Endodermal cell (in vitro differentiated cells): ENCODE data around the gene BAIAP2. TPM values are rescaled to one million over a fixed set of nuclear protein-coding genes. Genes with fewer than 3 reads are reported as not detected.

Source experiments
- DNase-seq: peaks from one replicate; pipeline ENCODE4 v3.0.0-alpha.2; 2017
- H3K27ac ChIP-seq: 2 replicates; pipeline ENCODE4 v1.5.1; 2013; ENCODE audit warnings: mild to moderate bottlenecking, low read depth, low read length, moderate library complexity
- H3K27me3 ChIP-seq: 2 replicates; pipeline ENCODE4 v1.6.1; 2013; ENCODE audit warnings: mild to moderate bottlenecking, low read length, moderate library complexity; ENCODE audit not compliant: insufficient read depth, control insufficient read depth, poor library complexity, severe bottlenecking
- H3K36me3 ChIP-seq: 2 replicates; pipeline ENCODE4 v1.7.0; 2013; ENCODE audit warnings: mild to moderate bottlenecking, low read length, moderate library complexity; ENCODE audit not compliant: control insufficient read depth, insufficient read depth
- H3K4me1 ChIP-seq: one replicate; pipeline ENCODE4 v1.7.0; 2013; ENCODE audit warnings: low read length; ENCODE audit not compliant: control insufficient read depth, insufficient read depth
- H3K4me3 ChIP-seq: 2 replicates; pipeline ENCODE4 v1.5.1; 2013; ENCODE audit warnings: mild to moderate bottlenecking, low read length, moderate library complexity
- H3K9ac ChIP-seq: 2 replicates; pipeline ENCODE4 v1.6.1; 2013; ENCODE audit warnings: mild to moderate bottlenecking, low read length, moderate library complexity; ENCODE audit not compliant: poor library complexity, severe bottlenecking; ENCODE audit errors: extremely low read depth
- H3K9me3 ChIP-seq: 2 replicates; pipeline ENCODE4 v1.6.1; 2013; ENCODE audit warnings: mild to moderate bottlenecking, low read length, moderate library complexity; ENCODE audit not compliant: control insufficient read depth
- H3K27ac Mint-ChIP-seq: 2 replicates; pipeline ENCODE4 v1.8.0; 2020; ENCODE audit warnings: mixed read lengths
- H3K27me3 Mint-ChIP-seq: 2 replicates; pipeline ENCODE4 v1.8.0; 2021; ENCODE audit warnings: mild to moderate bottlenecking, mixed read lengths; ENCODE audit not compliant: insufficient read depth
- H3K36me3 Mint-ChIP-seq: 2 replicates; pipeline ENCODE4 v1.8.0; 2020; ENCODE audit warnings: low read depth, mixed read lengths
- H3K4me1 Mint-ChIP-seq: 2 replicates; pipeline ENCODE4 v1.8.0; 2020; ENCODE audit warnings: mixed read lengths
- H3K4me3 Mint-ChIP-seq: 2 replicates; pipeline ENCODE4 v1.8.0; 2020; ENCODE audit warnings: mild to moderate bottlenecking, moderate library complexity, mixed read lengths
- H3K9me3 Mint-ChIP-seq: 2 replicates; pipeline ENCODE4 v1.8.0; 2020; ENCODE audit warnings: mild to moderate bottlenecking, mixed read lengths
- CTCF ChIP-seq: fragments of 200-600 bp; sonication (generic); conservative IDR thresholded peaks from 2 replicates; pipeline ENCODE4 v1.5.0; 2021; ENCODE audit warnings: antibody characterized with exemption, mild to moderate bottlenecking
- WGBS, 2 experiments: methylation state at CpG; one replicate each; pipeline versions ENCODE4 v1.1.5 to v1.1.7; 2013; ENCODE audit warnings: missing lambda C conversion rate in 2 of 2, mixed read lengths in 1 of 2; ENCODE audit not compliant: insufficient coverage in 1 of 2, insufficient read length in 1 of 2; 5-methylcytosine and 5-hydroxymethylcytosine counted together
- total RNA-seq, 2 donors: library from RNA; stranded (reverse); fragmentation: NEBNext Ultra II Directional in 1 of 2; extraction: Animal tissue kit (Norgen Biotek cat#: 25700) in 1 of 2; gene quantifications; 2 replicates in 1 of 2; 3 replicates in 1 of 2; pipeline ENCODE4 v1.2.1, GENCODE V29; 2021

BAIAP2 gene
- total RNA-seq, 2 donors from 2014 or later, result 24.9 to 32.7 TPM

GRCh38 chr17:81147701-81148100, 112.8 kb downstream of the BAIAP2 start:
- H3K27me3 Mint-ChIP-seq, result no peaks in the 10 kb centered on the region
- H3K4me1 ChIP-seq, result no peaks in the 10 kb centered on the region
- 91% methylated on average over 6 to 10 of the region's 10 CpGs for WGBS, 2 experiments
- no peaks in the 10 kb centered on the region for H3K36me3 ChIP-seq
- DNase-seq, result no peak
- no peaks in the 10 kb centered on the region for H3K9me3 ChIP-seq
- no peak overlapping the region for H3K27ac Mint-ChIP-seq
- no peak overlapping the region for H3K4me3 Mint-ChIP-seq
- H3K4me1 Mint-ChIP-seq, result no peaks in the 10 kb centered on the region
- H3K36me3 Mint-ChIP-seq, result no peaks in the 10 kb centered on the region
- H3K9ac ChIP-seq, result no peak overlapping the region
- H3K9me3 Mint-ChIP-seq, result no peaks in the 10 kb centered on the region
- no peak overlapping the region for H3K4me3 ChIP-seq
- TF ChIP-seq CTCF, result no peak
- H3K27me3 ChIP-seq, result no peaks in the 10 kb centered on the region
- no peak overlapping the region for H3K27ac ChIP-seq

- no peaks in the 10 kb centered on the region for H3K27me3 Mint-ChIP-seq
- no peak overlapping the region for H3K4me3 ChIP-seq
- H3K36me3 Mint-ChIP-seq, result no peaks in the 10 kb centered on the region
- H3K4me1 Mint-ChIP-seq, result no peaks in the 10 kb centered on the region
- no peaks in the 10 kb centered on the region for H3K4me1 ChIP-seq
- no peak for TF ChIP-seq CTCF
- H3K27me3 ChIP-seq, result no peaks in the 10 kb centered on the region
- no peak overlapping the region for H3K4me3 Mint-ChIP-seq
- H3K9ac ChIP-seq, result no peak overlapping the region
- H3K9me3 ChIP-seq, result no peaks in the 10 kb centered on the region
- no peaks in the 10 kb centered on the region for H3K9me3 Mint-ChIP-seq
- no peaks in the 10 kb centered on the region for H3K36me3 ChIP-seq
- WGBS, 2 experiments, result 90 to 95% methylated on average over 11 to 15 of the region's 15 CpGs
- H3K27ac ChIP-seq, result no peak overlapping the region
- H3K27ac Mint-ChIP-seq, result no peak overlapping the region
- no peak for DNase-seq
Measured at GRCh38 chr17:81148571-81148970, 113.6 kb downstream of the BAIAP2 start.

- Histone ChIP-seq H3K27ac (no peak overlapping the region), H3K4me1 (no peaks in the 10 kb centered on the region), H3K9me3 (no peaks in the 10 kb centered on the region), H3K9ac (no peak overlapping the region), H3K27me3 (no peaks in the 10 kb centered on the region), H3K36me3 (no peaks in the 10 kb centered on the region), H3K4me3 (no peak overlapping the region)
- DNase-seq, result no peak
- Mint-ChIP-seq H3K36me3 (no peaks in the 10 kb centered on the region), H3K4me1 (no peaks in the 10 kb centered on the region), H3K27ac (no peak overlapping the region), H3K27me3 (no peaks in the 10 kb centered on the region), H3K9me3 (no peaks in the 10 kb centered on the region), H3K4me3 (no peak overlapping the region)
- WGBS, 2 experiments, result 89 to 96% methylated on average over 8 to 14 of the region's 14 CpGs
- TF ChIP-seq CTCF, result no peak
Measured at GRCh38 chr17:81148986-81149533, 114.1 kb downstream of the BAIAP2 start.
